ENCODE results near the gene CKAP2.

Gene CKAP2

GRCh38 chr13:52414963-52415362 is 40.3 kb upstream of the CKAP2 start:
- H3K9ac ChIP-seq, result no peak overlapping the region

GRCh38 chr13:52419080-52419479 is 36.2 kb upstream of the CKAP2 start:
- Histone ChIP-seq H3K4me3 (no peak overlapping the region), H3K4me2 (no peak overlapping the region), H3K27me3 (no peaks in the 10 kb centered on the region), H3K9ac (no peak overlapping the region), H3K4me1 (0 out of 2 replicates have a peak, but pooled peaks cover 4% of the 10 kb centered on the region), H3K36me3 (peaks cover 100% of the 10 kb centered on the region), H3K9me3 (no peaks in the 10 kb centered on the region), H4K20me1 (no peaks in the 10 kb centered on the region), H3K27ac (no peak overlapping the region)
- TF ChIP-seq Cebpa-rat (IDR thresholded peaks at IDR 0.05), result no peak

More at GRCh38 chr13:52414963-52415362, 40.3 kb upstream of the CKAP2 start:
- peaks cover 80% of the 10 kb centered on the region for H3K36me3 ChIP-seq
- no peaks in the 10 kb centered on the region for H3K9me3 ChIP-seq
- H3K4me2 ChIP-seq, result no peak overlapping the region
- no peak overlapping the region for H3K4me3 ChIP-seq
- 0 out of 2 replicates have a peak, but pooled peaks cover 4% of the 10 kb centered on the region for H3K4me1 ChIP-seq
- no peaks in the 10 kb centered on the region for H3K27me3 ChIP-seq
- H3K27ac ChIP-seq, result no peak overlapping the region
- no peaks in the 10 kb centered on the region for H4K20me1 ChIP-seq
- no peak for TF ChIP-seq Cebpa-rat (IDR thresholded peaks at IDR 0.05)

- no peaks in the 10 kb centered on the region for H4K20me1 ChIP-seq
- no peak overlapping the region for H3K4me2 ChIP-seq
- no peak for TF ChIP-seq Cebpa-rat (IDR thresholded peaks at IDR 0.05)
- H3K4me3 ChIP-seq, result no peak overlapping the region
- H3K4me1 ChIP-seq, result 0 out of 2 replicates have a peak, but pooled peaks cover 4% of the 10 kb centered on the region
- H3K27ac ChIP-seq, result no peak overlapping the region
- no peaks in the 10 kb centered on the region for H3K9me3 ChIP-seq
- H3K9ac ChIP-seq, result no peak overlapping the region
- no peaks in the 10 kb centered on the region for H3K27me3 ChIP-seq
- peaks cover 98% of the 10 kb centered on the region for H3K36me3 ChIP-seq
These were observed 34.1 kb upstream of the CKAP2 start for GRCh38 chr13:52421216-52421615.

GRCh38 chr13:52428295-52428694 is 27.0 kb upstream of the CKAP2 start:
- no peak for TF ChIP-seq Cebpa-rat (IDR thresholded peaks at IDR 0.05)

GRCh38 chr13:52432456-52432855 is 22.8 kb upstream of the CKAP2 start:
- no peak for TF ChIP-seq Cebpa-rat (IDR thresholded peaks at IDR 0.05)
- H3K27ac ChIP-seq, result no peak overlapping the region
- peaks cover 85% of the 10 kb centered on the region for H3K36me3 ChIP-seq
- H3K27me3 ChIP-seq, result no peaks in the 10 kb centered on the region
- no peak overlapping the region for H3K4me2 ChIP-seq
- H3K9ac ChIP-seq, result no peak overlapping the region
- H4K20me1 ChIP-seq, result no peaks in the 10 kb centered on the region
- no peaks in the 10 kb centered on the region for H3K4me1 ChIP-seq
- H3K4me3 ChIP-seq, result no peak overlapping the region
- H3K9me3 ChIP-seq, result no peaks in the 10 kb centered on the region

More at GRCh38 chr13:52428295-52428694, 27.0 kb upstream of the CKAP2 start:
- Histone ChIP-seq H3K9ac (no peak overlapping the region), H3K4me2 (no peak overlapping the region), H3K4me1 (no peaks in the 10 kb centered on the region), H3K36me3 (peaks cover 86% of the 10 kb centered on the region), H3K27me3 (no peaks in the 10 kb centered on the region), H4K20me1 (no peaks in the 10 kb centered on the region), H3K27ac (no peak overlapping the region), H3K9me3 (no peaks in the 10 kb centered on the region), H3K4me3 (no peak overlapping the region)

GRCh38 chr13:52446265-52446664 is 9.0 kb upstream of the CKAP2 start:
- no peaks in the 10 kb centered on the region for H3K9me3 ChIP-seq
- peaks cover 36% of the 10 kb centered on the region for H3K36me3 ChIP-seq
- no peak for TF ChIP-seq Cebpa-rat (IDR thresholded peaks at IDR 0.05)
- no peak overlapping the region for H3K4me3 ChIP-seq
- no peak overlapping the region for H3K27ac ChIP-seq
- no peak overlapping the region for H3K4me2 ChIP-seq
- H4K20me1 ChIP-seq, result peaks cover 63% of the 10 kb centered on the region
- H3K27me3 ChIP-seq, result no peaks in the 10 kb centered on the region
- H3K9ac ChIP-seq, result no peak overlapping the region
- H3K4me1 ChIP-seq, result peaks cover 28% of the 10 kb centered on the region

- Histone ChIP-seq H3K9me3 (no peaks in the 10 kb centered on the region), H3K27me3 (no peaks in the 10 kb centered on the region), H3K4me2 (peak overlapping the region; percentile 81; the same call in 1 of the 2 replicates), H3K9ac (no peak overlapping the region), H3K27ac (no peak overlapping the region), H4K20me1 (peaks cover 52% of the 10 kb centered on the region), H3K36me3 (peaks cover 25% of the 10 kb centered on the region; the same call in 1 of the 2 replicates), H3K4me3 (no peak overlapping the region), H3K4me1 (peaks cover 28% of the 10 kb centered on the region)
- no peak for TF ChIP-seq Cebpa-rat (IDR thresholded peaks at IDR 0.05)
These were observed 7.9 kb upstream of the CKAP2 start for GRCh38 chr13:52447354-52447753.

GRCh38 chr13:52447815-52448552 is 7.3 kb upstream of the CKAP2 start:
- H4K20me1 ChIP-seq, result peaks cover 46% of the 10 kb centered on the region
- peaks cover 29% of the 10 kb centered on the region for H3K4me1 ChIP-seq
- peak overlapping the region; percentile 98; the same call in 1 of the 2 replicates for H3K9ac ChIP-seq
- H3K4me2 ChIP-seq, result peak overlapping the region; percentile 81
- H3K4me3 ChIP-seq, result peak overlapping the region; percentile 82; the same call in 1 of the 2 replicates
- H3K27ac ChIP-seq, result no peak overlapping the region
- no peak for TF ChIP-seq Cebpa-rat (IDR thresholded peaks at IDR 0.05)
- H3K27me3 ChIP-seq, result no peaks in the 10 kb centered on the region
- no peaks in the 10 kb centered on the region for H3K9me3 ChIP-seq
- peaks cover 23% of the 10 kb centered on the region; the same call in 1 of the 2 replicates for H3K36me3 ChIP-seq

GRCh38 chr13:52449331-52450011 is 5.8 kb upstream of the CKAP2 start:
- H3K4me3 ChIP-seq, result peak overlapping the region; percentile 82

More at GRCh38 chr13:52449331-52450011, 5.8 kb upstream of the CKAP2 start:
- Histone ChIP-seq H3K27ac (peak overlapping the region; percentile 97), H3K4me2 (peak overlapping the region; percentile 81), H3K36me3 (peaks cover 18% of the 10 kb centered on the region; the same call in 1 of the 2 replicates), H3K27me3 (no peaks in the 10 kb centered on the region), H3K9ac (peak overlapping the region; percentile 98), H3K4me1 (peaks cover 44% of the 10 kb centered on the region), H3K9me3 (no peaks in the 10 kb centered on the region), H4K20me1 (peaks cover 38% of the 10 kb centered on the region)
- no peak for TF ChIP-seq Cebpa-rat (IDR thresholded peaks at IDR 0.05)

Data from BLaER1 (cell line).